Erythroblast (primary cell): Measurements from ENCODE around the gene CACNA1C.

Source experiments
- GATA1 ChIP-seq: IDR thresholded peaks from 2 replicates; pipeline ENCODE4 v1.6.1; 2011; ENCODE audit warnings: low read depth, mild to moderate bottlenecking, control low read depth, low read length, moderate library complexity
- POLR2A ChIP-seq: IDR thresholded peaks from 2 replicates; pipeline ENCODE4 v1.6.1; 2011; ENCODE audit warnings: mild to moderate bottlenecking, low read length

DNA sequence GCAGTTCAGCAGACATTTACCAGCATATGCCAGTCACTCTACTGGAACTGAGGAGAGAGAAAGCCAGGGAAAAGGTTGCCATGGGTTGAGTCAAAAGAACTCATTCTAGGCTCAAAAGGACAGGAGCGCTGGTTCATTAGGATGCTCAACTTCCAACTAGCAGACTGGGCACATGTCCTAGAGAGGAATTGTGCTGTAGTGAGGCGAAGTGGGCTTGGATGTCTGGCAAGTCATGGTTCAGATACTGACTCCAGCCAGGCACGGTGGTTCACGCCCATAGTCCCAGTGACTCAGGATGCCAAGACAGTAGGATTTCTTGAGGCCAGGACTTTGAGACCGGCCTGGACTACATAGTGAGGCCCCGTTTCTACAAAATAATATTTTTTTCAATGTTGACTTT lies 281.5 kb downstream of the CACNA1C start:
- no peak for TF ChIP-seq POLR2A
- TF ChIP-seq GATA1 = no peak
